ENCODE results near the gene KRTAP10-6. TPM values are rescaled to one million over a fixed set of nuclear protein-coding genes. Genes with fewer than 3 reads are reported as not detected.
"Not testable (repeated sequence)": the region's sequence is repeated elsewhere in the genome, so short reads cannot be mapped to it uniquely, and the experiment has no call there.

KRTAP10-6 gene
- total and polyA plus RNA-seq, 2 of the 8 experiments (the other 6 are each of a cell fraction or from before 2014, with no cell fraction given), result 0.12 TPM; not detected in 1

GRCh38 chr21:44637851-44638348 is 45.6 kb upstream of the KRTAP10-6 start:
- 0 out of 2 replicates have a peak overlapping the region, but pooled peaks have one; percentile 40 for H2BK15ac ChIP-seq (ENCODE audit: low read length)
- H3K9ac ChIP-seq (replicated peaks in 1 of 4; ENCODE audit: extremely low read depth in 1 of 4, low read depth in 3 of 4, low read length in 3 of 4); H3K4ac ChIP-seq (replicated peaks; ENCODE audit: insufficient read length, low read depth, low read length); H3K79me1 ChIP-seq (ENCODE audit: low read depth, low read length); H3K23ac ChIP-seq (ENCODE audit: insufficient read length); H2AFZ ChIP-seq (ENCODE audit: low read length); H3K36me3 ChIP-seq (ENCODE audit: control insufficient read depth in 2 of 4, insufficient read depth in 4 of 4, low read length in 3 of 4); H2BK12ac ChIP-seq (ENCODE audit: low read depth, low read length); H2BK20ac ChIP-seq (ENCODE audit: low read length); FAIRE-seq; H4K8ac ChIP-seq (ENCODE audit: extremely low read depth, insufficient read depth, low read length); H3K56ac ChIP-seq (replicated peaks; ENCODE audit: insufficient read length, low read depth, low read length); H3K4me3 ChIP-seq (ENCODE audit: extremely low read depth in 1 of 4, insufficient read depth in 2 of 4, low read depth in 3 of 4, low read length in 4 of 4); CTCF ChIA-PET (ENCODE audit: partially characterized antibody); H3K27me3 ChIP-seq (replicated peaks in 1 of 4; ENCODE audit: control insufficient read depth in 3 of 4, extremely low read depth in 1 of 4, insufficient read depth in 3 of 4, low read length in 3 of 4); H3K18ac ChIP-seq (ENCODE audit: extremely low read depth, low read length); H4K20me1 ChIP-seq (replicated peaks in 1 of 2; ENCODE audit: control insufficient read depth in 1 of 2, insufficient read depth in 2 of 2, low read length in 2 of 2); H3K23me2 ChIP-seq (ENCODE audit: low read depth, low read length); H4K5ac ChIP-seq (ENCODE audit: insufficient read length, low read depth, low read length); H3K4me2 ChIP-seq (ENCODE audit: insufficient read depth in 1 of 2, low read depth in 2 of 2, low read length in 2 of 2); H3K14ac ChIP-seq (ENCODE audit: insufficient read length); H2BK5ac ChIP-seq (ENCODE audit: low read depth, low read length); H3K4me1 ChIP-seq (replicated peaks in 1 of 4; ENCODE audit: control insufficient read depth in 3 of 4, insufficient read depth in 4 of 4, low read length in 3 of 4); H2AK5ac ChIP-seq (ENCODE audit: low read depth, low read length); H2BK120ac ChIP-seq (replicated peaks; ENCODE audit: low read depth, low read length); H3K27ac ChIP-seq (ENCODE audit: low read depth, low read length); H3K79me2 ChIP-seq (ENCODE audit: control insufficient read depth in 1 of 2, insufficient read depth in 2 of 2, low read length in 2 of 2); H3K9me3 ChIP-seq (ENCODE audit: insufficient read depth in 2 of 2, low read depth in 1 of 2, low read length in 1 of 2); DNase-seq (ENCODE audit: low read depth in 1 of 2, low spot score in 2 of 2): not testable (repeated sequence)
- POLR2A ChIA-PET (ENCODE audit: partially characterized antibody), result interaction anchor here (0.6 kb wide), 1 partner anchor 87 kb away, joined by 6 read pairs; no protein-coding TSS in a partner anchor
- H4K91ac ChIP-seq (replicated peaks; ENCODE audit: insufficient read length, low read length), result peak overlapping the region; percentile 54
- WGBS, 2 experiments (ENCODE audit: extremely low coverage in 1 of 2, insufficient coverage in 1 of 2, insufficient read length in 1 of 2, insufficient replicate concordance in 2 of 2, low coverage in 1 of 2, low lambda C conversion rate in 2 of 2, missing lambda C conversion rate in 1 of 2), result 97% methylated on average over 5 of the region's 12 CpGs; no CpG with 5 or more reads in 1 of the 2 experiments
